Lower leg skin (tissue), 3 donors: ENCODE results near the gene ERI3.

ENCODE experiments used
- POLR2A ChIP-seq, 2 donors: fragments of 450-650 bp; IDR thresholded peaks; one replicate each; pipeline ENCODE4 v1.6.1; 2016 to 2017; ENCODE audit warnings: antibody characterized with exemption in 2 of 2, mild to moderate bottlenecking in 1 of 2, moderate library complexity in 1 of 2
- TF ChIP-seq, protein P1 (sequence below), 3 donors: fragments of 450-650 bp; IDR thresholded peaks; one replicate each; pipeline ENCODE4 v1.5.1; 2016; ENCODE audit warnings: antibody characterized with exemption in 3 of 3, mild to moderate bottlenecking in 3 of 3, moderate library complexity in 2 of 3

DNA sequence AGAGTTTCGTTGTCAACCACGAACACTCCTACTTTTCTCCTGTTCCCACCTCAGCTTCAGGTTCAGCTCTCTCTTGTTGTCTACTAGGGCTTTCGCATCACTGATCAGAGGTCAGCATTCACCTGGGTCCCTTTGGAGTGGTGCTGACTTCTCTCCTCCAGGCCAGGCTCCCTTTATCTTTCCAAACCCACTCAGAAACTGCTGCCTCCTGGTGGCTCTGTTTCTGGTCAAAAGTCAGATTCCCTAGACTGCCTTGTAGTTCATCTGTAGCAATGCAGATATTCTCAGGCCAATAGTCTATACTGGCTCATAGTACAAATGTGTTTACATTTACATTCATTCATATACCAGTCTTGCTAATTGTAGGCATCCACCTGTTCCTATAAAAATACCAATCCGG is 6.4 kb upstream of the ERI3 start:
- TF ChIP-seq, protein P1, sequence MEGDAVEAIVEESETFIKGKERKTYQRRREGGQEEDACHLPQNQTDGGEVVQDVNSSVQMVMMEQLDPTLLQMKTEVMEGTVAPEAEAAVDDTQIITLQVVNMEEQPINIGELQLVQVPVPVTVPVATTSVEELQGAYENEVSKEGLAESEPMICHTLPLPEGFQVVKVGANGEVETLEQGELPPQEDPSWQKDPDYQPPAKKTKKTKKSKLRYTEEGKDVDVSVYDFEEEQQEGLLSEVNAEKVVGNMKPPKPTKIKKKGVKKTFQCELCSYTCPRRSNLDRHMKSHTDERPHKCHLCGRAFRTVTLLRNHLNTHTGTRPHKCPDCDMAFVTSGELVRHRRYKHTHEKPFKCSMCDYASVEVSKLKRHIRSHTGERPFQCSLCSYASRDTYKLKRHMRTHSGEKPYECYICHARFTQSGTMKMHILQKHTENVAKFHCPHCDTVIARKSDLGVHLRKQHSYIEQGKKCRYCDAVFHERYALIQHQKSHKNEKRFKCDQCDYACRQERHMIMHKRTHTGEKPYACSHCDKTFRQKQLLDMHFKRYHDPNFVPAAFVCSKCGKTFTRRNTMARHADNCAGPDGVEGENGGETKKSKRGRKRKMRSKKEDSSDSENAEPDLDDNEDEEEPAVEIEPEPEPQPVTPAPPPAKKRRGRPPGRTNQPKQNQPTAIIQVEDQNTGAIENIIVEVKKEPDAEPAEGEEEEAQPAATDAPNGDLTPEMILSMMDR (IDR thresholded peaks at IDR 0.05), result no peak
- no peak for TF ChIP-seq POLR2A (IDR thresholded peaks at IDR 0.05)
